22Rv1 (cell line): ENCODE results near the gene CDIPT.

ENCODE experiments used
- H3K27ac ChIP-seq: fragments of 450-650 bp; 2 replicates; pipeline ENCODE4 v1.5.1; 2017
- CTCF ChIP-seq: fragments of 450-650 bp; IDR thresholded peaks from 2 replicates; pipeline ENCODE4 v1.5.1; 2017; ENCODE audit warnings: mild to moderate bottlenecking
- ZFX ChIP-seq: fragments of 450-650 bp; IDR thresholded peaks from 2 replicates; pipeline ENCODE4 v1.6.1; 2017; ENCODE audit warnings: antibody characterized with exemption, borderline replicate concordance

Gene CDIPT

GRCh38 chr16:29848420-29849297, 14.4 kb downstream of the CDIPT start:
- no peak overlapping the region for H3K27ac ChIP-seq
- peak; percentile 96 for TF ChIP-seq CTCF
- TF ChIP-seq ZFX = no peak

- no peak for TF ChIP-seq ZFX
- TF ChIP-seq CTCF = no peak
Observed at GRCh38 chr16:29845656-29846055, 17.4 kb downstream of the CDIPT start.

GRCh38 chr16:29844575-29845331, 18.3 kb downstream of the CDIPT start:
- H3K27ac ChIP-seq = no peak overlapping the region
- no peak for TF ChIP-seq ZFX
- TF ChIP-seq CTCF = no peak

More at GRCh38 chr16:29845656-29846055, 17.4 kb downstream of the CDIPT start:
- H3K27ac ChIP-seq = no peak overlapping the region

- 0 out of 2 replicates have a peak overlapping the region, but pooled peaks have one; percentile 5 for H3K27ac ChIP-seq
- no peak for TF ChIP-seq CTCF
- no peak for TF ChIP-seq ZFX
Observed at GRCh38 chr16:29843931-29844330, 19.1 kb downstream of the CDIPT start.

GRCh38 chr16:29842732-29843346, 20.2 kb downstream of the CDIPT start:
- TF ChIP-seq CTCF = peak; percentile 15; the same call in 1 of the 2 replicates
- no peak for TF ChIP-seq ZFX
- H3K27ac ChIP-seq = no peak overlapping the region

- H3K27ac ChIP-seq = no peak overlapping the region
- TF ChIP-seq ZFX (no peak), CTCF (no peak)
Observed at GRCh38 chr16:29841631-29842030, 21.4 kb downstream of the CDIPT start.
